ENCODE measurements around the gene ZC3H12C.

ZC3H12C gene

GRCh38 chr11:110100476-110101240 lies 7.5 kb downstream of the ZC3H12C start:
- DNase-seq: no peak

- no peak for DNase-seq
Observed at GRCh38 chr11:110106713-110107274, 13.6 kb downstream of the ZC3H12C start.

GRCh38 chr11:110110854-110111253 lies 17.7 kb downstream of the ZC3H12C start:
- DNase-seq: no peak

- no peak for DNase-seq
Observed at GRCh38 chr11:110112457-110112856, 19.3 kb downstream of the ZC3H12C start.

GRCh38 chr11:110113505-110113904 lies 20.3 kb downstream of the ZC3H12C start:
- DNase-seq: no peak

- DNase-seq: no peak
Observed at GRCh38 chr11:110113973-110114372, 20.8 kb downstream of the ZC3H12C start.

GRCh38 chr11:110119317-110119716 lies 26.1 kb downstream of the ZC3H12C start:
- DNase-seq: no peak

- no peak for DNase-seq
Observed at GRCh38 chr11:110121204-110121603, 28.0 kb downstream of the ZC3H12C start.

GRCh38 chr11:110123003-110123402 lies 29.8 kb downstream of the ZC3H12C start:
- DNase-seq: no peak

GRCh38 chr11:110124605-110125004 lies 31.4 kb downstream of the ZC3H12C start:
- DNase-seq: no peak

GRCh38 chr11:110125632-110126031 lies 32.4 kb downstream of the ZC3H12C start:
- no peak for DNase-seq

GRCh38 chr11:110126936-110127335 lies 33.7 kb downstream of the ZC3H12C start:
- no peak for DNase-seq

GRCh38 chr11:110128161-110128560 lies 35.0 kb downstream of the ZC3H12C start:
- no peak for DNase-seq

GRCh38 chr11:110130642-110131238 lies 37.5 kb downstream of the ZC3H12C start:
- DNase-seq: no peak

- DNase-seq: no peak
Observed at GRCh38 chr11:110131386-110132123, 38.4 kb downstream of the ZC3H12C start.

- DNase-seq: no peak
Observed at GRCh38 chr11:110133160-110133559, 40.0 kb downstream of the ZC3H12C start.

- DNase-seq: no peak
Observed at GRCh38 chr11:110134110-110134509, 40.9 kb downstream of the ZC3H12C start.

- DNase-seq: no peak
Observed at GRCh38 chr11:110141812-110142211, 48.6 kb downstream of the ZC3H12C start.

- DNase-seq: no peak
Observed at GRCh38 chr11:110147962-110148709, 54.9 kb downstream of the ZC3H12C start.

- DNase-seq: no peak
Observed at GRCh38 chr11:110148775-110149744, 55.9 kb downstream of the ZC3H12C start.

- DNase-seq: no peak
Observed at GRCh38 chr11:110152199-110152598, 59.0 kb downstream of the ZC3H12C start.

- DNase-seq: no peak
Observed at GRCh38 chr11:110153474-110153873, 60.3 kb downstream of the ZC3H12C start.

All from activated naive CD4-positive, alpha-beta T cell treated with anti-CD3 and anti-CD28 coated beads, Interleukin-2, amount 50 U/mL, for 16 hours (primary cell).